GM21447 (cell line): Measurements from ENCODE around the gene ERAL1.
"Not testable (repeated sequence)": the region's sequence is repeated elsewhere in the genome, so short reads cannot be mapped to it uniquely, and the experiment has no call there.

Source experiments
- ATAC-seq: cut with Tn5 transposase; IDR thresholded peaks from one replicate; pipeline ENCODE4 v1.9.1; 2021; ENCODE audit not compliant: unreplicated experiment

ERAL1 gene

GRCh38 chr17:28854457-28855335, at the start of gene ERAL1:
Gene ERAL1 (plus strand): TSS chr17:28855016. CDS start chr17:28855035, 19 bp downstream.
- ATAC-seq, result peak; percentile 94

- ATAC-seq, result no peak
Measured at GRCh38 chr17:28807925-28808634, 46.7 kb upstream of the ERAL1 start.

- no peak for ATAC-seq
Measured at GRCh38 chr17:28810437-28810836, 44.4 kb upstream of the ERAL1 start.

GRCh38 chr17:28811651-28812090, 43.1 kb upstream of the ERAL1 start:
- ATAC-seq, result peak; percentile 24

GRCh38 chr17:28812091-28812747, 42.6 kb upstream of the ERAL1 start:
- ATAC-seq, result peak; percentile 91

DNA sequence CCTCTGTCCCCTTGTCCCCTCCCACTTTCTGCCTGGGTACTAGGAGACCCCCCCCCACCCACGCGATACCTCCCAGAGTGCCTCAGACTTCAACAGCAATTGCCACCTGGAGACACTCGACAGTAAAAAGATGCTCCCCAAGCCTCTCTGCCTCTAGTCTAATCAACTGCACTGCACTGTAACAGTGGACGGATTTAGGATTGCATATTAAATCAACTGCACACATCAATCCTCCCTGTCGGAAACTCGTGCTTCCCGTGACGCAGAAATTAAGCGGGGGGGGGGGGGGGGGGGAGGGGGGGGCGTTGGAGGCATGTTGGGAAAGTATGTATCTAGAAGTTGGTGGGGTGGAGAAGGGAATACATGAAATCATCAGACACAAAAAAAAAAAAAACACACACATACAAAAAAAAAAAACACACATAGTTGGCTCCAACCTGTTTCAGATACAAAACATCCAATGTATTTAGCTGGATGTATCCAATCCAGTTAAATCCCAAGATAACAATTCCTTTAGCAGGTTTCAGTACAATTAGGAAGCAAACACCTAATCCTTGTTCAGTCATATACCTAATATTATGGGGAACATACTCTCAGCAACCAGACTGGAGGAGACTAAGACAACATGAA, 42.0 kb upstream of the ERAL1 start:
- ATAC-seq, result no peak

- no peak for ATAC-seq
Measured at GRCh38 chr17:28816540-28816939, 38.3 kb upstream of the ERAL1 start.

- ATAC-seq, result no peak
Measured at GRCh38 chr17:28818819-28819221, 36.0 kb upstream of the ERAL1 start.

DNA sequence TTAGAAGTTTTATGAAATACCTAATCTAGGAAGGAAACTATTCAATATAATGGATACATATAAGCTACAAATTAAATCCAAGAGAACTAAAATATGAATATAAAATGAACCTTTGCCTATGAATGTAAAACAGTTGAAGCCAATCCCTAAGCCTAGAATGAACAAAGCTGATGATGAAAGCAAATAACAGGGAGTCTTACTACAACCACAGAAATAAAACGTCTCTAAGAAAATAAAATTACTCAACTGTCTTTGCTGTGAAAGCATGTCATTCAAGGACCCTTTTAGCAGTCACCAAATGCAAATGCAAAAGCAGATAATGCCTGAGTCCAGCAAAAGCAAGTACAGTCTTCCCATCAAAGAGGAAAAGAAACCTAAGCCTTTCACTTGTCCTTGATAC, 35.2 kb upstream of the ERAL1 start:
- no peak for ATAC-seq

GRCh38 chr17:28827672-28828071, 27.1 kb upstream of the ERAL1 start:
- ATAC-seq, result no peak

- ATAC-seq, result no peak
Measured at GRCh38 chr17:28828294-28829040, 26.3 kb upstream of the ERAL1 start.

DNA sequence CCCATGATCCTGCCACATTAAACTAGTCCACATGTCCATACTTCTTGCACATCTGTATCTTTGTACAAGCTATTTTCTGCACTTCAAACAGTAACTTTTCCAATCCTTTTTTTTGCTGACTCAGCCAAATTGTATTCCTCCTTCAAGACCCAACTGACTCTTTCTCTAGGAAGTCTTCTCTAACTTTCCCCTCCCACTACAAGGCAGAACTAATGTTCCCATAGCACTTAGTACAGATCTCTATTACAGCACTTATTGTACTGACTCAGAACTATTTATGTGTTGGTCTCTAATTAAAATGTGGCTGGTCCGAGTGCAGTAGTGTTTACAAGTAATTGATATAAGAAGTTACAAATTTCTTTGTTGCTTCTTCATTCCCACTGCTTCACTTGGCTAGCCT, 20.4 kb upstream of the ERAL1 start:
- no peak for ATAC-seq

DNA sequence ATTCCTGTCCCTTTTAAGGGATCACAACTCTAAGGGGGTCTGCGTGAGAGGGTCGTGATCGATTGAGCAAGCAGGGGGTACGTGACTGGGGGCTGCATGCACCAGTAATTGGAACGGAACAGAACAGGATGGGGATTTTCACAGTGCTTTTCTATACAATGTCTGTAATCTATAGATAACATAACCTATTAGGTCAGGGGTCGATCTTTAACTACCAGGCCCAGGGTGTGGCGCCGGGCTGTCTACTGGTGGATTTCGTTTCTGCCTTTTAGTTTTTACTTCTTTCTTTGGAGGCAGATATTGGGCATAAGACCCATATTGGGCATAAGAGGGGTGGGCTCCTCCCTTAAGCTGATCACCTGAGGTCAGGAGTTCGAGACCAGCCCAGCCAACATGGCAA, 18.3 kb upstream of the ERAL1 start:
- ATAC-seq, result not testable (repeated sequence)

- ATAC-seq, result no peak
Measured at GRCh38 chr17:28839221-28839620, 15.6 kb upstream of the ERAL1 start.

GRCh38 chr17:28841901-28842281, 12.9 kb upstream of the ERAL1 start:
- ATAC-seq, result no peak

DNA sequence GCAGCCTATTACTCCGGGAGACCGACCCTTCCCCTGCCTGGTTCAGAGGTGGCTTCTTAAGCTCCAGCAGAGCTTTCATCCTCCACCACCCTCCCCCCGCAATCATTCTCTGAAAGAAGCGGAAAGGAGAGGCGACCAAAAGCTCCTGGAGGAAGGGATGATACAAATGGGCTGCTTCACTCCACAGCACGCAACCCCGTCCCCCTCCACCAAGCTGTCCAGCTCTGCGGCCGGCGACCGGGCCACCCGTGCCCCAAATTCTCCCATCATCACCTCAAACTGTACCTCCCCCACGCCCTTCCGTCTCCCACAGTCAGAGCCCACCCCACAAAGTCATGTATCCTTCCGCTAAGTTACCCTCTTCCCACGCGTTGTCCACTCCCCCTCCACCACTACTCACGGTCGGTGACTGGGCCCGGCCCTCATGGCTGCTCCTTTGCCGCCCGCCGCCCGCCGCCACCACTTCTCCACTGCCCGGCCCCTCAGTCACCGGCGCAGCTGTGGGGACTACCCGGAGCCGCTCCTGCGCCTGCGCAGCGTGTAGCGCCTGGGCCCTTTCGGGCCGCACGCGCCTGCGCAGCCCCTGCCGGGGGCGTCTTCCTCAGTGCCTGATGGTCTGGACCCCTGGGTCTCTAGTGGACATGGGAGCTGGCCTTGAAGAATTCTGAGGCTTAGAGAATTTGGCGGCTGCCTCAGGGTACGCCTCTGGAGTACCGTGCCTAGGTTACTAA, 12.4 kb upstream of the ERAL1 start, which contains the start of gene FAM222B:
Gene FAM222B (minus strand): TSS at position 509 of the 731 bp plus-strand sequence. CDS start 76,123 bp downstream, outside the sequence.
- ATAC-seq, result peak; percentile 80

GRCh38 chr17:28843816-28844148, 11.0 kb upstream of the ERAL1 start:
- ATAC-seq, result no peak

DNA sequence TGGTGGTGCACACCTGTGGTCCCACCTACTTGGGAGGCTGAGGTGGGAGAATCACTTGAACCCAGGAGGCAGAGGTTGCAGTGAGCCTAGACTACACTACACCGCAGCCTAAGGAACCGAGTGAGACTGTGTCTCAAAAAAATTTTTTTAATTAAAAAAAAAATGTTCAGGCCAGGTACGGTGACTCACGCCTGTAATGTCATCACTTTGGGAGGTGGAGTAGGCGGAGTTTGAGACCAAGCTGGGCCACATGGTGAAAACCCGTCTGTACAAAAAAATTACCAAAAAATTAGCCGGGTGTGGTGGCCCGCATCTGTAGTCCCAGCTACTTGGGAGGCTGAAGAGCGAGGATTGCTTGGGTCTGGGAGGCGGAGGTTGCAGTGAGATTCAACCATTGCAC, 8.6 kb upstream of the ERAL1 start:
- ATAC-seq, result no peak

DNA sequence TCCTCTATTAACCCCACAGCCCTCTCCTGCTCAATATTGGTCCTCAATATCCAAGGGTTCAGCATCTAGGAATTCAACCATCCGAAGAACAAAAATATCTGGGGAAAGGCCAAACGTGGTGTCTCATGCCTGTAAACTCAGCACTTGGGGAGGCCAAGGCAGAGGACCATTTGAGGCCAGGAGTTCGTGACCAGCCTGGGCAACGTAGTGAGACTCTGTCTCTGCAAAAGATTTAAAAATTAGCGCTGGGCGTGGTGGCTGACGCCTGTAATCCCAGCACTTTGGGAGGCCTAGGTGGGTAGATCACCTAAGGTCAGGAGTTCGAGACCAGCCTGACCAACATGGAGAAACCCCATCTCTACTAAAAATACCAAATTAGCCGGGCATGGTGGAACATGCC, 8.1 kb upstream of the ERAL1 start:
- ATAC-seq, result not testable (repeated sequence)

GRCh38 chr17:28848667-28849066, 6.1 kb upstream of the ERAL1 start:
- not testable (repeated sequence) for ATAC-seq
